Pons (tissue), 1 donor: ENCODE data around the gene APLNR.
A peak's percentile ranks its signal among the peaks of the same experiment; 100 is the strongest.

Experiments
- DNase-seq: peaks from one replicate; pipeline ENCODE4 v3.0.0-alpha.2; 2016; ENCODE audit warnings: low spot score

Gene APLNR

GRCh38 chr11:57251491-57252104 is 14.5 kb upstream of the APLNR start:
- DNase-seq: no peak

- DNase-seq: no peak
These were observed 14.0 kb upstream of the APLNR start for GRCh38 chr11:57251037-57251436.

GRCh38 chr11:57249384-57250319 is 12.6 kb upstream of the APLNR start:
- peak; percentile 43 for DNase-seq

GRCh38 chr11:57248780-57249383 is 11.8 kb upstream of the APLNR start:
- peak; percentile 66 for DNase-seq

- DNase-seq: no peak
These were observed 7.9 kb upstream of the APLNR start for GRCh38 chr11:57244911-57245310.

- DNase-seq: peak; percentile 21
These were observed 4.4 kb upstream of the APLNR start for GRCh38 chr11:57241353-57241972.

- DNase-seq: no peak
These were observed 3.7 kb upstream of the APLNR start for GRCh38 chr11:57240757-57241156.

GRCh38 chr11:57240007-57240406 is 3.0 kb upstream of the APLNR start:
- DNase-seq: peak; percentile 15

- no peak for DNase-seq
These were observed 2.3 kb upstream of the APLNR start for GRCh38 chr11:57239348-57239747.

GRCh38 chr11:57235761-57236703 is 1.0 kb downstream of the APLNR start:
- DNase-seq: no peak

- DNase-seq: no peak
These were observed 3.3 kb downstream of the APLNR start for GRCh38 chr11:57233702-57234101.

GRCh38 chr11:57231539-57232253 is 5.4 kb downstream of the APLNR start:
- no peak for DNase-seq

GRCh38 chr11:57230791-57231538 is 6.1 kb downstream of the APLNR start:
- DNase-seq: peak; percentile 32

GRCh38 chr11:57230316-57230715 is 6.7 kb downstream of the APLNR start:
- DNase-seq: no peak

- no peak for DNase-seq
These were observed 8.4 kb downstream of the APLNR start for GRCh38 chr11:57228600-57228999.

GRCh38 chr11:57224537-57224936 is 12.5 kb downstream of the APLNR start:
- DNase-seq: no peak

GRCh38 chr11:57224128-57224527 is 12.9 kb downstream of the APLNR start:
- no peak for DNase-seq

GRCh38 chr11:57223601-57224000 is 13.4 kb downstream of the APLNR start:
- no peak for DNase-seq

GRCh38 chr11:57222239-57222638 is 14.8 kb downstream of the APLNR start:
- no peak for DNase-seq
